Smooth muscle cell (in vitro differentiated cells): Measurements from ENCODE around the gene KCNC3. TPM values are rescaled to one million over a fixed set of nuclear protein-coding genes. Genes with fewer than 3 reads are reported as not detected.
"Not testable (repeated sequence)": the region's sequence is repeated elsewhere in the genome, so short reads cannot be mapped to it uniquely, and the experiment has no call there.

Source experiments
- DNase-seq: peaks from one replicate; lab custom pipeline; 2025; ENCODE audit not compliant: unreplicated experiment; lab: John Stamatoyannopoulos, UW
- H2AFZ ChIP-seq: fragments of 200-600 bp; sonication (generic); 2 replicates; pipeline ENCODE4 v1.6.0; 2016; ENCODE audit warnings: antibody characterized with exemption, low read depth, mild to moderate bottlenecking
- H3F3A ChIP-seq: fragments of 200-600 bp; sonication (generic); 2 replicates; pipeline ENCODE4 v1.6.0; 2017; ENCODE audit warnings: antibody characterized with exemption, low read depth
- H3K27ac ChIP-seq: fragments of 200-600 bp; sonication (generic); 2 replicates; pipeline ENCODE4 v1.5.1; 2016; ENCODE audit warnings: low read depth, mild to moderate bottlenecking
- H3K27me3 ChIP-seq: fragments of 200-600 bp; sonication (generic); 2 replicates; pipeline ENCODE4 v1.6.1; 2016; ENCODE audit warnings: low read depth, mild to moderate bottlenecking
- H3K36me3 ChIP-seq: fragments of 200-600 bp; sonication (generic); 2 replicates; pipeline ENCODE4 v1.5.1; 2016; ENCODE audit warnings: low read depth
- H3K4me1 ChIP-seq: fragments of 200-600 bp; sonication (generic); 2 replicates; pipeline ENCODE4 v1.5.1; 2016; ENCODE audit warnings: low read depth
- H3K4me2 ChIP-seq: fragments of 200-600 bp; sonication (generic); 2 replicates; pipeline ENCODE4 v1.6.0; 2016; ENCODE audit warnings: mild to moderate bottlenecking
- H3K4me3 ChIP-seq: fragments of 200-600 bp; sonication (generic); 2 replicates; pipeline ENCODE4 v1.5.1; 2016; ENCODE audit warnings: mild to moderate bottlenecking
- H3K79me2 ChIP-seq: fragments of 200-600 bp; sonication (generic); 2 replicates; pipeline ENCODE4 v1.6.0; 2016; ENCODE audit warnings: low read depth, mild to moderate bottlenecking
- H3K9ac ChIP-seq: fragments of 200-600 bp; sonication (generic); 2 replicates; pipeline ENCODE4 v1.6.0; 2016; ENCODE audit warnings: low read depth
- H3K9me3 ChIP-seq: fragments of 200-600 bp; sonication (generic); replicated peaks from 2 replicates; pipeline ENCODE4 v1.5.1; 2016; ENCODE audit warnings: low read depth
- H4K20me1 ChIP-seq: fragments of 200-600 bp; sonication (generic); 2 replicates; pipeline ENCODE4 v1.6.0; 2016; ENCODE audit warnings: low read depth
- WGBS: methylation state at CpG from one replicate; pipeline ENCODE4 v1.1.7; 2016; ENCODE audit warnings: low lambda C conversion rate; 5-methylcytosine and 5-hydroxymethylcytosine counted together
- polyA plus RNA-seq: library from polyadenylated mRNA; unstranded; fragments of >200 nt; fragmentation: Nextera tagmentation; extraction: Ambion mirVana; gene quantifications from 2 replicates; pipeline ENCODE4 v1.2.1, GENCODE V29; 2016
- total RNA-seq: library from RNA; depleted of rRNA; stranded (reverse); fragments of >200 nt; gene quantifications from 2 replicates; pipeline ENCODE4 v1.2.3, GENCODE V29; 2014
- TF ChIP-seq, protein P1 (sequence below): fragments of 200-600 bp; sonication (generic); IDR thresholded peaks from 2 replicates; pipeline ENCODE4 v1.5.1; 2017; ENCODE audit warnings: borderline replicate concordance, mild to moderate bottlenecking, antibody characterized with exemption; ENCODE audit not compliant: insufficient read depth, poor library complexity, severe bottlenecking

The KCNC3 gene
- total and polyA plus RNA-seq, 2 experiments from 2014 or later, result 0.46 to 1.4 TPM

DNA sequence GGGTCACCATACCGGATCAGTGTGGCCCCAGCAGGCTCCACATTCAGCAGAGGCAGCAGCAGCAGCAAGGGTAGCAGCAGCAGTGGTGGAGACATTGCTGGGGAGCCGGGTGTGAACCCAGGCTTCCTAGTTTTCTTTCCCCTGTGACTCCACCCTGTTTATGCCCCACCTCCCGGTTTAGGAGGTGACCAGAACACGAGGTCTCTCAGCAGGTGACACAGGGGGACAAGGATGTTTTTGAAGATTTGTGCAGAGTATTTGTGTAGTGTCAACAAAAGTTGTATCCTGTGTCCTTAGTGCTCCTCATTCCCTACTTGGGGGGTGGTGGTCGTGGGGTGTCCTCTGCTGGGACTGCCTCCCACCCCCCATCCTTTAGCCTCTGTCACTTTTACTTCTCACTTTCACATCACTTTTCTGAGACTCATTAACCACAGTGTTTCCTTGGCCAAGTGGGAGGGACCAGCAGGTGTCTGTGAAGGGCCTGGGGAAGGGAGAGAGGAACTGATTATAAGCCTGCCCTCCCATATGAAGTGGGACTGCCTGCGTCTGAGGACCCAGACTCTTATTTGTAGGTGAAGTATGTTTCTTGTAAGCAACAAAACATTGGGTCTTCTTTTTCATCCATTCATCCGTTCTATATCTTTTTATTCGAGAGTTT lies 15.6 kb upstream of the KCNC3 start:
- Histone ChIP-seq H4K20me1 (no peaks in the 10 kb centered on the region), H2AFZ (no peak overlapping the region), H3K9me3 (no peaks in the 10 kb centered on the region), H3K27ac (no peak overlapping the region), H3K79me2 (no peaks in the 10 kb centered on the region), H3F3A (no peaks in the 10 kb centered on the region), H3K9ac (no peak overlapping the region), H3K36me3 (no peaks in the 10 kb centered on the region), H3K4me3 (no peak overlapping the region), H3K27me3 (no peaks in the 10 kb centered on the region), H3K4me2 (no peak overlapping the region), H3K4me1 (no peaks in the 10 kb centered on the region)
- no peak for DNase-seq
- 88% methylated on average over 8 of the region's 8 CpGs for WGBS
- TF ChIP-seq, protein P1, sequence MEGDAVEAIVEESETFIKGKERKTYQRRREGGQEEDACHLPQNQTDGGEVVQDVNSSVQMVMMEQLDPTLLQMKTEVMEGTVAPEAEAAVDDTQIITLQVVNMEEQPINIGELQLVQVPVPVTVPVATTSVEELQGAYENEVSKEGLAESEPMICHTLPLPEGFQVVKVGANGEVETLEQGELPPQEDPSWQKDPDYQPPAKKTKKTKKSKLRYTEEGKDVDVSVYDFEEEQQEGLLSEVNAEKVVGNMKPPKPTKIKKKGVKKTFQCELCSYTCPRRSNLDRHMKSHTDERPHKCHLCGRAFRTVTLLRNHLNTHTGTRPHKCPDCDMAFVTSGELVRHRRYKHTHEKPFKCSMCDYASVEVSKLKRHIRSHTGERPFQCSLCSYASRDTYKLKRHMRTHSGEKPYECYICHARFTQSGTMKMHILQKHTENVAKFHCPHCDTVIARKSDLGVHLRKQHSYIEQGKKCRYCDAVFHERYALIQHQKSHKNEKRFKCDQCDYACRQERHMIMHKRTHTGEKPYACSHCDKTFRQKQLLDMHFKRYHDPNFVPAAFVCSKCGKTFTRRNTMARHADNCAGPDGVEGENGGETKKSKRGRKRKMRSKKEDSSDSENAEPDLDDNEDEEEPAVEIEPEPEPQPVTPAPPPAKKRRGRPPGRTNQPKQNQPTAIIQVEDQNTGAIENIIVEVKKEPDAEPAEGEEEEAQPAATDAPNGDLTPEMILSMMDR, result no peak

DNA sequence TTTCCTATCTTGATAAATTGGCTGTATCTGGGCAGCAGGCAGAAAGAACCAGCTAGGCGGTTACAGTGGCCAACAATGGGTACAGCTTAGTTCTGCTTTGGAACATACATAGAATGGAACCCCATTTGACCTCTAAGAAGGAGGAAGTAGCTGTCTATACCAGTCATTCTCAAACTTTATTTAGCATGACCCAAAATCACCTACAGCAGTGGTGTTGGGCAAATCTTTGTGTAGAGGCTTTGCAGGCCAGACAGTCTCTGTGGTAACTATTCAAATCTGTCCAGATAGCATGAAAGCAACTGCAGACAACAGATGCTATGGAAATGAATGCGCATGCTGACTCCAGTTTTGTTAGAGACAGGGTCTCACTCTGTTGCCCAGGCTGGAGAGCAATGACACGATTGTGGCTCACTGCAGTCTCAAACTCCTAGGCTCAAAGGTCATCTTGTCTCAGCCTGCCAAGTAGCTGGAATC lies 12.0 kb upstream of the KCNC3 start:
- no peak overlapping the region for H2AFZ ChIP-seq
- H3K79me2 ChIP-seq, result no peaks in the 10 kb centered on the region
- no peaks in the 10 kb centered on the region for H3K36me3 ChIP-seq
- H3K4me1 ChIP-seq, result no peaks in the 10 kb centered on the region
- H3K9ac ChIP-seq, result no peak overlapping the region
- H3K27me3 ChIP-seq, result no peaks in the 10 kb centered on the region
- no peak overlapping the region for H3K4me2 ChIP-seq
- DNase-seq, result no peak
- no peaks in the 10 kb centered on the region for H3K9me3 ChIP-seq
- 98% methylated on average over 3 of the region's 3 CpGs for WGBS
- no peaks in the 10 kb centered on the region for H4K20me1 ChIP-seq
- H3K4me3 ChIP-seq, result no peak overlapping the region
- no peaks in the 10 kb centered on the region for H3F3A ChIP-seq
- TF ChIP-seq, protein P1, result no peak
- H3K27ac ChIP-seq, result no peak overlapping the region

DNA sequence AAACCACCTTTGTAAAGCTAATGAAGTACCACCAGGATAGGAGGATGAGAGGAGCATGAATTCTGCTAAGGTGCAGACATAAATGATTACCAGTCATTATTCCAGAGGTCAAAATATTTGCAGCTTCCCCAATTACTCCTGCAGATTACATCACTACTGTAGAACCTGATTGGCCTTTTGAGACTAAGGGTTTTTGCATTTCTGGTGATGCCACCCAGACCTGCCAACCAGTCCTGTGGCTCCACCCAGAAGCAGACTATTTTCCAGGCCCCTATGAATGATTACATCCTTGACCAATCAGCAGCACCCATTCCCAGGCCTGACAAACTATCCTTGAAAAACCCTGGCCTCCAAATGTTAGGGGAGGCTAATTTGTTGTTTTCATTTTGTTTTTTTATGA lies 11.2 kb upstream of the KCNC3 start:
- Histone ChIP-seq H4K20me1 (no peaks in the 10 kb centered on the region), H3K9ac (no peak overlapping the region), H2AFZ (no peak overlapping the region), H3F3A (no peaks in the 10 kb centered on the region), H3K4me1 (no peaks in the 10 kb centered on the region), H3K27me3 (no peaks in the 10 kb centered on the region), H3K36me3 (no peaks in the 10 kb centered on the region), H3K79me2 (no peaks in the 10 kb centered on the region), H3K27ac (no peak overlapping the region), H3K4me2 (no peak overlapping the region), H3K9me3 (no peaks in the 10 kb centered on the region), H3K4me3 (no peak overlapping the region)
- TF ChIP-seq, protein P1, result no peak
- no peak for DNase-seq

DNA sequence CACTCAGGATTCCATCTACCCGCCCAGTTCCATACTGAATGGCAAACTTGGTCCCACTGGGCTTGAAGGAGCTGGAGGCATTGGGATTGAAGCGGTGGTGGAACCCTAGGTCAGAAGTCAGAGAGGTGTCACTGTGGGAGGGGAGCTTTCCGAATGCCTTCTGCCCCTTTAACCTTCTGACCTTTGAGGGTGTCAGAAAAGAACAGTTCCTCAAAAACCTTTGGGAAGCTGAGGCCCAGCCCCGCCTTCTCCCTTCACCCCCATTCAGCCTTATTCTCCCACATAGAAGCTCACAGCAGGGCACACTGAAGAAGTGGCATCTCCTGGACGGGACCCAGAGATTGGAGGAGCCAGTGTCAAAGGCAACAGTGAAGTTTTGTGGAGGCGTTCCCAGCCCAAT lies 7.9 kb upstream of the KCNC3 start:
- not testable (repeated sequence) for H2AFZ ChIP-seq, H3K36me3 ChIP-seq, H3K4me2 ChIP-seq, H3K4me3 ChIP-seq, H3K9me3 ChIP-seq, H3K9ac ChIP-seq, H4K20me1 ChIP-seq, H3K27ac ChIP-seq, H3K79me2 ChIP-seq, H3K27me3 ChIP-seq, H3F3A ChIP-seq, DNase-seq
- 93% methylated on average over 6 of the region's 6 CpGs for WGBS
- peaks cover 13% of the 10 kb centered on the region for H3K4me1 ChIP-seq
